COLO829 (cell line): ENCODE measurements around the gene KLHL30.

ENCODE experiments used
- DNase-seq: peaks from one replicate; pipeline ENCODE4 v3.0.0; 2012; ENCODE audit warnings: low spot score

KLHL30 gene

GRCh38 chr2:238131761-238132462, 6.6 kb upstream of the KLHL30 start:
- DNase-seq: no peak

- DNase-seq: no peak
These were observed 5.7 kb upstream of the KLHL30 start for GRCh38 chr2:238132463-238133450.

GRCh38 chr2:238133499-238134392, 4.7 kb upstream of the KLHL30 start:
- no peak for DNase-seq

GRCh38 chr2:238134393-238134785, 4.1 kb upstream of the KLHL30 start:
- no peak for DNase-seq

- no peak for DNase-seq
These were observed 2.8 kb upstream of the KLHL30 start for GRCh38 chr2:238135601-238136150.

- DNase-seq: no peak
These were observed 1.5 kb upstream of the KLHL30 start for GRCh38 chr2:238136820-238137537.

GRCh38 chr2:238137885-238138284, 583 bp upstream of the KLHL30 start:
- DNase-seq: no peak

GRCh38 chr2:238139196-238140039, 950 bp downstream of the KLHL30 start:
- no peak for DNase-seq

GRCh38 chr2:238140040-238140439, 1.6 kb downstream of the KLHL30 start:
- DNase-seq: no peak

- DNase-seq: no peak
These were observed 2.5 kb downstream of the KLHL30 start for GRCh38 chr2:238140721-238141540.

- DNase-seq: no peak
These were observed 3.3 kb downstream of the KLHL30 start for GRCh38 chr2:238141541-238142318.

GRCh38 chr2:238142382-238143205, 4.1 kb downstream of the KLHL30 start:
- no peak for DNase-seq

GRCh38 chr2:238143239-238143951, 4.9 kb downstream of the KLHL30 start:
- no peak for DNase-seq

GRCh38 chr2:238144262-238144661, 5.8 kb downstream of the KLHL30 start:
- no peak for DNase-seq

- DNase-seq: no peak
These were observed 6.6 kb downstream of the KLHL30 start for GRCh38 chr2:238145046-238145445.

- no peak for DNase-seq
These were observed 7.4 kb downstream of the KLHL30 start for GRCh38 chr2:238145851-238146250.
